Gastrocnemius medialis (tissue), 4 donors: ENCODE measurements around the gene OR1N1. TPM values are rescaled to one million over a fixed set of nuclear protein-coding genes. Genes with fewer than 3 reads are reported as not detected.

Experiments
- ATAC-seq, 2 donors: fragments of 150-250 bp; one replicate each; pipeline ENCODE4 v1.9.1; 2016
- DNase-seq, 2 donors: peaks; one replicate each; pipeline ENCODE4 v3.0.0-alpha.2; 2019
- H3K27ac ChIP-seq, 4 donors: fragments of 200-600 bp; sonication (generic); 1 replicate in 1 of 4; 2 replicates in 3 of 4; pipeline ENCODE4 v1.5.1; 2016 to 2018; ENCODE audit warnings: mild to moderate bottlenecking in 2 of 4, moderate library complexity in 1 of 4
- H3K27me3 ChIP-seq, 3 donors: fragments of 200-600 bp; sonication (generic) in 2 of 3; 1 replicate in 1 of 3; 2 replicates in 2 of 3; pipeline versions ENCODE4 v1.5.1 to v1.6.0; 2016 to 2019; ENCODE audit warnings: mild to moderate bottlenecking in 1 of 3, moderate library complexity in 1 of 3
- H3K36me3 ChIP-seq, 2 donors: fragments of 200-600 bp; sonication (generic) in 1 of 2; one replicate each; pipeline ENCODE4 v1.5.1; 2017 to 2018
- H3K4me1 ChIP-seq, 2 donors: fragments of 200-600 bp; sonication (generic) in 1 of 2; one replicate each; pipeline ENCODE4 v1.5.1; 2016 to 2017; ENCODE audit warnings: mild to moderate bottlenecking in 2 of 2
- H3K4me3 ChIP-seq, 4 donors: fragments of 200-600 bp; sonication (generic) in 3 of 4; 1 replicate in 1 of 4; 2 replicates in 3 of 4; pipeline ENCODE4 v1.5.1; 2016 to 2019; ENCODE audit warnings: mild to moderate bottlenecking in 2 of 4
- H3K9me3 ChIP-seq, 3 donors: fragments of 200-600 bp; sonication (generic) in 2 of 3; 1 replicate in 1 of 3; 2 replicates in 2 of 3; pipeline ENCODE4 v1.5.1; 2016 to 2019
- POLR2A ChIP-seq, 2 donors: fragments of 450-650 bp; IDR thresholded peaks; one replicate each; pipeline ENCODE4 v1.6.1; 2017; ENCODE audit warnings: antibody characterized with exemption in 2 of 2, mild to moderate bottlenecking in 2 of 2, moderate library complexity in 2 of 2
- in situ Hi-C, 4 donors: fragments of 200-750 bp; cut with MboI; loops; one replicate each; pipeline versions ENCODE4 v1.15.0 to v1.8.0; 2017; ENCODE audit warnings: low sequenced_read_pairs in 4 of 4
- intact Hi-C: fragments of 100-400 bp; cut with DNase I; formaldehyde crosslinking; loops from one replicate; pipeline ENCODE4 v1.15.1; 2023; ENCODE audit warnings: low total_unique reads
- total RNA-seq, 4 donors: library from RNA; depleted of rRNA; stranded (reverse); fragments of >200 nt; gene quantifications; one replicate each; pipeline versions ENCODE4 v1.1.0 to v1.2.3, GENCODE V29; 2016
- TF ChIP-seq, protein P1 (sequence below), 5 experiments: fragments of 450-650 bp in 3 of 5; fragments of 200-600 bp in 2 of 5; sonication (generic) in 2 of 5; IDR thresholded peaks in 4 of 5; conservative IDR thresholded peaks in 1 of 5; 1 replicate in 4 of 5; 2 replicates in 1 of 5; pipeline ENCODE4 v1.5.1; 2016 to 2019; ENCODE audit warnings: antibody characterized with exemption in 5 of 5, mild to moderate bottlenecking in 3 of 5, moderate library complexity in 3 of 5

OR1N1 gene, protein sequence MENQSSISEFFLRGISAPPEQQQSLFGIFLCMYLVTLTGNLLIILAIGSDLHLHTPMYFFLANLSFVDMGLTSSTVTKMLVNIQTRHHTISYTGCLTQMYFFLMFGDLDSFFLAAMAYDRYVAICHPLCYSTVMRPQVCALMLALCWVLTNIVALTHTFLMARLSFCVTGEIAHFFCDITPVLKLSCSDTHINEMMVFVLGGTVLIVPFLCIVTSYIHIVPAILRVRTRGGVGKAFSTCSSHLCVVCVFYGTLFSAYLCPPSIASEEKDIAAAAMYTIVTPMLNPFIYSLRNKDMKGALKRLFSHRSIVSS
- total RNA-seq, result not detected

DNA sequence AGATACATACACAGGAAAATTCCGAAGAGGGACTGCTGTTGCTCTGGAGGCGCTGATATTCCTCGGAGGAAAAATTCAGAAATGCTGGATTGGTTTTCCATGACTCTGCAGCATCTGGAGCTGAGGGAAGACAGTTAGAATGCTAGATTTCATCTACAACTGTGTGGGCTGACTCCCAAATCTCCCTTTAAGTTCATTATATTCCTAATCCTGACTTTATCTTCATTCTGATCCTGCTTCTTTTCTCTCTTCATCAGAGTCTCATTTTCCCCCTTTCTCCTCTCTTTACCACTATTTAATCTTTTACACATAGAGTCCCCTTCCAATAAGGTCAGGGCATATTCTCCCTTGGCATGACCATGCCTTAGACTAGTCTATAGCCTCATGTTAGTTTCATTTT, at the start of gene OR1N1:
TSS of gene OR1N1 (minus strand) at position 101 of the 400 bp plus-strand sequence. CDS start at position 101, 0 bp downstream.
- TF ChIP-seq, protein P1, sequence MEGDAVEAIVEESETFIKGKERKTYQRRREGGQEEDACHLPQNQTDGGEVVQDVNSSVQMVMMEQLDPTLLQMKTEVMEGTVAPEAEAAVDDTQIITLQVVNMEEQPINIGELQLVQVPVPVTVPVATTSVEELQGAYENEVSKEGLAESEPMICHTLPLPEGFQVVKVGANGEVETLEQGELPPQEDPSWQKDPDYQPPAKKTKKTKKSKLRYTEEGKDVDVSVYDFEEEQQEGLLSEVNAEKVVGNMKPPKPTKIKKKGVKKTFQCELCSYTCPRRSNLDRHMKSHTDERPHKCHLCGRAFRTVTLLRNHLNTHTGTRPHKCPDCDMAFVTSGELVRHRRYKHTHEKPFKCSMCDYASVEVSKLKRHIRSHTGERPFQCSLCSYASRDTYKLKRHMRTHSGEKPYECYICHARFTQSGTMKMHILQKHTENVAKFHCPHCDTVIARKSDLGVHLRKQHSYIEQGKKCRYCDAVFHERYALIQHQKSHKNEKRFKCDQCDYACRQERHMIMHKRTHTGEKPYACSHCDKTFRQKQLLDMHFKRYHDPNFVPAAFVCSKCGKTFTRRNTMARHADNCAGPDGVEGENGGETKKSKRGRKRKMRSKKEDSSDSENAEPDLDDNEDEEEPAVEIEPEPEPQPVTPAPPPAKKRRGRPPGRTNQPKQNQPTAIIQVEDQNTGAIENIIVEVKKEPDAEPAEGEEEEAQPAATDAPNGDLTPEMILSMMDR (IDR thresholded peaks at IDR 0.05 in 4 of 5, conservative IDR thresholded peaks at IDR 0.05 in 1 of 5), result no peak
- TF ChIP-seq POLR2A (IDR thresholded peaks at IDR 0.05), result no peak
- ATAC-seq (no peak), DNase-seq (no peak)
- in situ Hi-C loops (no loop called here), intact Hi-C loops (no loop called here)
- Histone ChIP-seq H3K36me3 (no peaks in the 10 kb centered on the region), H3K27ac (no peak within 1 kb of the TSS), H3K4me1 (no peaks in the 10 kb centered on the region), H3K27me3 (no peaks in the 10 kb centered on the region), H3K9me3 (no peaks in the 10 kb centered on the region), H3K4me3 (no peak within 1 kb of the TSS)

DNA sequence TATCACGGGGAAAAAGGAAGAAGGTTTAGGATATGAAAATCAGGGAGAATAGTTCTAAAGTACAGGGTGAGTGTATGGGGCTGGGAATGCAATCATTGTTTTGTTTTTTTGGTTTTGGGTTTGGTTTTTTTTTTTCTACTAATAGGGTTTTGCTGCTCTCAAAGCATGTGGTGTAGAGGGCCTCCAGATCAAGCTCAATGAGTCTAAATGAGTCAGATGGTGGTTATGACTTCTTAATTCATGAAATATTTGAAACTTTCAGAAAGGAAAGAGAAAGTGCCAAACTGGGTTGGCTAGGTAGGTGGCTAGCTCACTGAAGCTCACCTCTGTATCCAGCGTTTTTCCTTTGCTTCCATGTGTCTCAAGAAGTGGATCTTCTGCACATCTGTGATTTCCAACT, 45.4 kb upstream of the OR1N1 start:
- Histone ChIP-seq H3K27me3 (no peaks in the 10 kb centered on the region), H3K4me1 (no peaks in the 10 kb centered on the region), H3K27ac (no peak overlapping the region), H3K36me3 (no peaks in the 10 kb centered on the region), H3K9me3 (no peaks in the 10 kb centered on the region), H3K4me3 (no peak overlapping the region)
- ATAC-seq, result no peak
- in situ Hi-C loops, result no loop called here
- TF ChIP-seq POLR2A (IDR thresholded peaks at IDR 0.05), result no peak
- TF ChIP-seq, protein P1 (IDR thresholded peaks at IDR 0.05 in 4 of 5, conservative IDR thresholded peaks at IDR 0.05 in 1 of 5), result no peak
- intact Hi-C loops, result no loop called here
- no peak for DNase-seq

DNA sequence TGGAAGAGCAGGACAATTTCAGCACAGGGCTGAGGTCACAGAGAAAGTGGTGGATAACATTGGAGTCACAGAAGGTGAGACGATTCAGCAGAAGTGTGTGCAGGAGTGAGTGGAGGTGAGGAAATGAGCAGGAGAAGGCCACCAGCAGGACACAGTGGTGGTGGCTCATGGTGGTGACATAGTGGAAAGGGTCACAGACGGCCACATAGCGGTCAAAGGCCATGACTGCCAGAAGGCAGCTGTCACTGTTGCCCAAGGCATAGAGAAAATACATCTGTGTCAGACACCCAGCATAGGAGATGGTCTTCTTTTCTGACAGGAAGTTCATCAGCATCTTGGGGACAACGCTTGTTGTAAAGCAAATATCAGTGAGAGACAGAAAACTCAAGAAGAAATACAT, 40.8 kb upstream of the OR1N1 start:
- DNase-seq, result no peak
- H3K27me3 ChIP-seq, result no peaks in the 10 kb centered on the region
- H3K4me1 ChIP-seq, result no peaks in the 10 kb centered on the region
- no peaks in the 10 kb centered on the region for H3K36me3 ChIP-seq
- no peak overlapping the region for H3K4me3 ChIP-seq
- TF ChIP-seq, protein P1 (IDR thresholded peaks at IDR 0.05 in 4 of 5, conservative IDR thresholded peaks at IDR 0.05 in 1 of 5), result no peak
- no peak for TF ChIP-seq POLR2A (IDR thresholded peaks at IDR 0.05)
- H3K27ac ChIP-seq, result no peak overlapping the region
- intact Hi-C loops, result no loop called here
- no peak for ATAC-seq
- in situ Hi-C loops, result no loop called here
- H3K9me3 ChIP-seq, result no peaks in the 10 kb centered on the region

DNA sequence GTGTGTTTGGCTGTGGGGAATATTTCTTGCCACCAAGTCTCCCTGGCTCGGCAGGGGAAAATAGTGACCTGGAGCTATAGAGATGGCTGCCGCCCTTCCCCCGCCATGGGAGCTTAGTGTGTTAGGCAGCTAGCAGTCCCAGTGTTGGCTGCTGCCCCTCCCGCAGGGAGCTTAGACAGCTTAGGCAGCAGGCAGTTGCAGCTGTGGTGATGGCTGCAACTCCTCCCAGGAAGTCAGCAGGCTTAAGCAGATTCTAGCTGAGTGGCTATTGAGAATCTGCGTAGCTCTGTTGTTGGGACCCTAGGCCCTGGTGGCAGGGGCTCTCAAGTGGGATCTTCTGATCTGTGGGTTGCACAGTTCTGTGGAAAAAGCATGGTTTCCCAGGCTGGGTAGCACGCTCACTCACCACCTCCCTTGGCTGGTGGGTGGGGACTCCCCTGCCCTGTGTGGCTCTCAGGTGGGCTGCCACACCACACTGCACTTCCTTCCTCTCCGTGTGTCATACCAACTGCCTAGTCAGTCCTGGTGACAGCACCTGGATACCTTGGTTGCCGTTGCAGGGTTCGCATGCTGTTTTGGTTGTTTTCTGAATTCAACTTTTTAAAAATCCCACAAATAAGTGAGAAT, 35.2 kb upstream of the OR1N1 start:
- Histone ChIP-seq H3K36me3 (no peaks in the 10 kb centered on the region), H3K4me1 (no peaks in the 10 kb centered on the region), H3K9me3 (no peaks in the 10 kb centered on the region), H3K4me3 (no peak overlapping the region), H3K27me3 (no peaks in the 10 kb centered on the region), H3K27ac (no peak overlapping the region)
- intact Hi-C loops (no loop called here), in situ Hi-C loops (no loop called here)
- TF ChIP-seq, protein P1 (IDR thresholded peaks at IDR 0.05 in 4 of 5, conservative IDR thresholded peaks at IDR 0.05 in 1 of 5), result no peak
- TF ChIP-seq POLR2A (IDR thresholded peaks at IDR 0.05), result no peak
- DNase-seq (no peak), ATAC-seq (no peak)
